ENCODE results near the gene UBAC2. TPM values are rescaled to one million over a fixed set of nuclear protein-coding genes. Genes with fewer than 3 reads are reported as not detected.

Gene UBAC2
- total RNA-seq, 1 donor from 2014 or later: 44.3 TPM

DNA sequence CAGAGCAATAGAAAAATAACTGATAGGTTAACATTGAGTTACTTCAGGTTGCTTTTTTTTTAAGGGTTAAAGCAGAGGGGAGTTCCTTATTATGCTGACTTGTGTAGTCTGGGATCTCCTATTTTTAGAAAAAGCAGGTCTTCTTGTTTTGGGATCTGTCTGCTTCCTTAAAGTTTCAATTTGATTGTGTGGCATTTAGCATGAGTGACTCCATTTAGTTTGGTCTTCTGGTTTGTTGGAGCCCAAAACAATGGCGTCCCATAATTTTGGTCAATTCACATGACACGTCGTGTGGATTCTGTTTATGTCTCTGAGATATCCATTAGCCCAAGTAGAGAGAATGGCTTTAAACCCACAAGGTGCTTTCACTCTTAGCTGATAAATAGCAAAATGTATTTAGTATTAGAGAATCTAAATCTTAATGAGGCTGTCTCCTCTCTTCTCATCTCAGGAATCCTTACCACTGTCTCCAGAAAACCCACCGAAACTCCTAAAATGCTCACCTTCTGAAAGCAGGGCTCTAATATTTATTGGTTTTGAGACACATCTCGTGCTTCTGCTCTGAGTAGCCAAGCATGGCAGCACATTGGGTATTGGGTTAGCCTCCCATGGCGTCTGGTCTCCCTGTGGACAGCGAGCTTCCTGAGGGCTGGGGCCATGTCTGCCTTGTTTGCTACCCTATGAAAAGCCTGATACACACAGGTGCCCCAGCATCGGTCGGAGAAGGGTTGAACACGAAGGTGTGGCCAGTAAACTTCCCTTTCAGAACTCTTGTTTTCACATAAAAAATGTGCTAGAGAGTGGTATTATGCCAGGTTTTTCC is 173.7 kb downstream of the UBAC2 start:
- no peak overlapping the region for H3K4me3 ChIP-seq
- H3K27me3 ChIP-seq (ENCODE audit: low read depth): no peaks in the 10 kb centered on the region
- H3K36me3 ChIP-seq: peaks cover 50% of the 10 kb centered on the region
- TF ChIP-seq, protein P1, sequence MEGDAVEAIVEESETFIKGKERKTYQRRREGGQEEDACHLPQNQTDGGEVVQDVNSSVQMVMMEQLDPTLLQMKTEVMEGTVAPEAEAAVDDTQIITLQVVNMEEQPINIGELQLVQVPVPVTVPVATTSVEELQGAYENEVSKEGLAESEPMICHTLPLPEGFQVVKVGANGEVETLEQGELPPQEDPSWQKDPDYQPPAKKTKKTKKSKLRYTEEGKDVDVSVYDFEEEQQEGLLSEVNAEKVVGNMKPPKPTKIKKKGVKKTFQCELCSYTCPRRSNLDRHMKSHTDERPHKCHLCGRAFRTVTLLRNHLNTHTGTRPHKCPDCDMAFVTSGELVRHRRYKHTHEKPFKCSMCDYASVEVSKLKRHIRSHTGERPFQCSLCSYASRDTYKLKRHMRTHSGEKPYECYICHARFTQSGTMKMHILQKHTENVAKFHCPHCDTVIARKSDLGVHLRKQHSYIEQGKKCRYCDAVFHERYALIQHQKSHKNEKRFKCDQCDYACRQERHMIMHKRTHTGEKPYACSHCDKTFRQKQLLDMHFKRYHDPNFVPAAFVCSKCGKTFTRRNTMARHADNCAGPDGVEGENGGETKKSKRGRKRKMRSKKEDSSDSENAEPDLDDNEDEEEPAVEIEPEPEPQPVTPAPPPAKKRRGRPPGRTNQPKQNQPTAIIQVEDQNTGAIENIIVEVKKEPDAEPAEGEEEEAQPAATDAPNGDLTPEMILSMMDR (IDR thresholded peaks at IDR 0.05; ENCODE audit: borderline replicate concordance): no peak
- intact Hi-C loops (cut with micrococcal nuclease): no loop called here
- H3K4me1 ChIP-seq: no peaks in the 10 kb centered on the region
- H3K9me3 ChIP-seq (replicated peaks): no peaks in the 10 kb centered on the region
- no peak for DNase-seq
- no peak overlapping the region for H3K27ac ChIP-seq (replicated peaks)

DNA sequence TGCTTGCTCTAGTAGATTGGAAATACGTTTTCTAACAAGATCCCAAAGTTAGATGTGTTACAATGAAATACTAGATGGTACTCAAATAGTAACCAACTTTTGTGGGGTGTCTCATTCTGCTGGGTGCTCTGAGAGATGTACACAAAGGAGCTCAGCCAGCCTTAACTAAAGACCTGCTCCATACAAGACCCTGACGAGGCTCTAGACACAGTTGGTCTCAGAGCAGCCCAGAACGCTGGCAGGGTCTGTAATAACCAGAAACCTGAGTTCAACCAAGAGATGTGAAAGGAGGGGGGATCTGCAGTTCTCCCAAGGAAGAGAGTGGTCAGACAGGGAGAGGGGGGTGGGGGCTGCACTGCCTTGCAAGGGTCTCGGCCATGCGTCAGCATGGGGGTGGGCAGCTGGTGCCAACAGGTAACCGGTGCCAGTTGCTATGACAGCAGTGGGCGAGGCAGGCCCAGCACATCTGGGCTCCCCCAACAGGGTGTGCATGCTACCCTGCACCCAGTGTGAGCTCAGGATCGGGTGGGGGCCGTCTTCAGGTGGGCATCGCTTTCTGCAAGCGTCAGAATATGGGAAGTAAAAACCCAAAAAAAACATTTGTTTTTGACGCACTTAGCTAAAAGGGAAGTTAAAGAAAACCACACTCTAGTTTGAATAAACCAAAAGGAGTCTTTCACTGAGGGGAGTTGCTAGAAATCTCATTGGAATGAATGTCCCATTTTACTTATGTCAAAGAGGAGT is 174.5 kb downstream of the UBAC2 start:
- Histone ChIP-seq H3K36me3 (peaks cover 45% of the 10 kb centered on the region), H3K9me3 (replicated peaks) (no peaks in the 10 kb centered on the region), H3K4me1 (peaks cover 7% of the 10 kb centered on the region), H3K27ac (replicated peaks) (no peak overlapping the region), H3K27me3 (ENCODE audit: low read depth) (no peaks in the 10 kb centered on the region), H3K4me3 (no peak overlapping the region)
- intact Hi-C loops (cut with micrococcal nuclease): no loop called here
- DNase-seq: no peak
- TF ChIP-seq, protein P1 (IDR thresholded peaks at IDR 0.05; ENCODE audit: borderline replicate concordance): no peak

DNA sequence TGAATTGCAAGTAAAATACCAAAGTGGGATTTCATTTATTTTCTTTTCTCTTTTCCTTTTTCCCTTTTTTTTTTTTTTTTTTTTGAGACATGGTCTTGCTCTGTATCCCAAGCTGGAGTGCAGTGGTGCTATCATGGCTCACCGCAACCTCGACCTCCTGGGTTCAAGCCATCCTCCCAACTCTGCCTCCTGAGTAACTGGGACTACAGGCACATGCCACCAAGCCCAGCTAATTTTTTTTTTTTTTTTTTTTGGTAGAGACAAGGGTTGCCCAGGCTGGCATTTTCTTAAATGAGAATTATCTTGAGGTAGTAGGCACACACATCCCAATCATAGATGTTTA is 175.1 kb downstream of the UBAC2 start:
- intact Hi-C loops (cut with micrococcal nuclease): no loop called here
- no peak overlapping the region for H3K27ac ChIP-seq (replicated peaks)

DNA sequence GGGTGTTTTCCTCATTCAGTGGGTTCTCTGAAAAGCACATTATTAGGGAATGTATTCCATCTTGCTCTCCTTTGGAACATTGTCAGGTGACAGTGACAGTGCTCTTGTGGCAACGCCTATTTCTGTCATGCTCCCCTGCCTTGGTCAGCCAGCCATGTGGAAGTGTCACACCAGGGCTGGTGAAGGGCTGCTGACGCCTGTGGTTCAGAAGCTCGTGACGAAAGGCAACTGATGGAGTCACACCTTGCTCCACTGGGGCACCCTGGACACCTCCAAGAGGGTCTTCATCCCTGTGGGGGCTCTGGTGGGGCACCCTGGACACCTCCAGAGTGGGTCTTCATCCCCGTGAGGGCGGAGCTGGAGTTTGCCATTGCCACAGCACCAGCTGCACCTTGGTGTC is 175.5 kb downstream of the UBAC2 start:
- Histone ChIP-seq H3K4me1 (peaks cover 17% of the 10 kb centered on the region), H3K27ac (replicated peaks) (no peak overlapping the region), H3K4me3 (no peak overlapping the region), H3K36me3 (peaks cover 36% of the 10 kb centered on the region), H3K9me3 (replicated peaks) (no peaks in the 10 kb centered on the region), H3K27me3 (ENCODE audit: low read depth) (no peaks in the 10 kb centered on the region)
- intact Hi-C loops (cut with micrococcal nuclease): no loop called here
- TF ChIP-seq, protein P1 (IDR thresholded peaks at IDR 0.05; ENCODE audit: borderline replicate concordance): no peak
- no peak for DNase-seq

More for the DNA sequence above, 175.1 kb downstream of the UBAC2 start:
- Histone ChIP-seq H3K27me3 (ENCODE audit: low read depth) (no peaks in the 10 kb centered on the region), H3K36me3 (peaks cover 40% of the 10 kb centered on the region), H3K4me3 (no peak overlapping the region), H3K9me3 (replicated peaks) (no peaks in the 10 kb centered on the region), H3K4me1 (peaks cover 12% of the 10 kb centered on the region)
- TF ChIP-seq, protein P1 (IDR thresholded peaks at IDR 0.05; ENCODE audit: borderline replicate concordance): no peak
- no peak for DNase-seq

DNA sequence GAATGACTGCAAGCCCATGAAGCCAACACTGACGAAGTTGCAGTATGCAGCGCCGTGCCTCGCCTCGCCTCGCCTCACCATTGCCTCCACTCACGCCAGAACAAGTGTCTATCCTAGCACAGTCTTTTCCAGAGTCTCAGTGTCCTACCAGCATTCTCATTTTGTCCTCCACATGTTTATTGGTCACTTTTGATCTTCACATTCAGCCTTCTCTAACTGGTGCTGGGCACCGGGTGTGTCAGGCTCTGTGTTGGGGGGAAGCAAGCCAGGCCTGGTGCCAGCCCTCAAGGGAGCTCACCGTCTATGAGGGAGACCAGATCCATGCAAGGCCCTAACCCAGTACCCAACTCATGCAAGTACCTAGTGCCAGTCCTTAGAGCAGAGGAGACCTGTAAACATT is 176.3 kb downstream of the UBAC2 start:
- Histone ChIP-seq H3K4me3 (no peak overlapping the region), H3K4me1 (peaks cover 21% of the 10 kb centered on the region), H3K9me3 (replicated peaks) (no peaks in the 10 kb centered on the region), H3K27me3 (ENCODE audit: low read depth) (no peaks in the 10 kb centered on the region), H3K27ac (replicated peaks) (no peak overlapping the region), H3K36me3 (peaks cover 33% of the 10 kb centered on the region)
- no peak for DNase-seq
- TF ChIP-seq, protein P1 (IDR thresholded peaks at IDR 0.05; ENCODE audit: borderline replicate concordance): no peak
- intact Hi-C loops (cut with micrococcal nuclease): no loop called here

All from left ventricle myocardium inferior (tissue), 1 donor.